SK-N-MC (cell line): ENCODE results near the gene ASCL2.

Experiments
- DNase-seq: peaks from one replicate; pipeline ENCODE4 v3.0.0-alpha.2; 2011; ENCODE audit warnings: low read depth, low spot score
- H3K27ac ChIP-seq: fragments of 200-600 bp; sonication (generic); 2 replicates; pipeline ENCODE4 v1.5.1; 2016; ENCODE audit warnings: mixed run types
- H3K36me3 ChIP-seq: fragments of 200-600 bp; sonication (generic); 2 replicates; pipeline ENCODE4 v1.6.1; 2017; ENCODE audit warnings: antibody characterized with exemption, low read length, mixed read lengths; ENCODE audit not compliant: insufficient read depth
- H3K4me3 ChIP-seq: fragments of 200-600 bp; sonication (generic); 2 replicates; pipeline ENCODE4 v1.5.1; 2016
- H3K9ac ChIP-seq: fragments of 200-600 bp; sonication (generic); 2 replicates; pipeline ENCODE4 v1.8.0; 2017; ENCODE audit warnings: mixed run types, mixed read lengths; ENCODE audit not compliant: insufficient read length
- H3K9me3 ChIP-seq: fragments of 200-600 bp; sonication (generic); 2 replicates; pipeline ENCODE4 v1.6.1; 2017; ENCODE audit warnings: low read depth, mild to moderate bottlenecking, antibody characterized with exemption, low read length, moderate library complexity, mixed read lengths
- EZH2 ChIP-seq: fragments of 200-600 bp; sonication (generic); IDR thresholded peaks from one replicate; pipeline ENCODE4 v1.6.1; 2017; ENCODE audit warnings: antibody characterized with exemption
- FOXP2 ChIP-seq: optimal IDR thresholded peaks from 2 replicates; pipeline ENCODE3; 2011; ENCODE audit warnings: mild to moderate bottlenecking, moderate library complexity; ENCODE audit not compliant: insufficient read depth; ENCODE audit errors: extremely low read length, control extremely low read depth
- POLR2AphosphoS5 ChIP-seq: IDR thresholded peaks from 2 replicates; pipeline ENCODE4 v1.6.1; 2012; ENCODE audit warnings: mild to moderate bottlenecking, low read depth, low read length, borderline replicate concordance

Gene ASCL2

DNA sequence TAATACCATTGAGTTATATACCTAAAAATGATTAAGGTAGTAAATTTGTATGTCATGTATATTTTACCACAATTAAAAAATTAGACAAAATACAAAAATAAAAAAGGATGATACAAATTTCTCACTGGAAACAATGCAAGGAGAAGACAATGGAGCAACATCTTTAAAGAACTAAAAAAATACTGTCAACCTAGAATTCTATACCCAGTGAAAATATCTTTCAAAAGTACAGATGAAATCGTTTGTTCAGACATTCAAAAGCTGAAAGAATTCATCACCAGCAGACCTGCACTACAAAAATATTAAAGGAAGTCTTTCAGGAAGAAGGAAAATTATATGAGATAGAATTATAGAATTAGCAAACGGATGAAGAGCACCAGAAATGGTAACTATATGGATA is 9.8 kb upstream of the ASCL2 start:
- H3K27ac ChIP-seq = no peak overlapping the region
- no peak overlapping the region for H3K4me3 ChIP-seq

DNA sequence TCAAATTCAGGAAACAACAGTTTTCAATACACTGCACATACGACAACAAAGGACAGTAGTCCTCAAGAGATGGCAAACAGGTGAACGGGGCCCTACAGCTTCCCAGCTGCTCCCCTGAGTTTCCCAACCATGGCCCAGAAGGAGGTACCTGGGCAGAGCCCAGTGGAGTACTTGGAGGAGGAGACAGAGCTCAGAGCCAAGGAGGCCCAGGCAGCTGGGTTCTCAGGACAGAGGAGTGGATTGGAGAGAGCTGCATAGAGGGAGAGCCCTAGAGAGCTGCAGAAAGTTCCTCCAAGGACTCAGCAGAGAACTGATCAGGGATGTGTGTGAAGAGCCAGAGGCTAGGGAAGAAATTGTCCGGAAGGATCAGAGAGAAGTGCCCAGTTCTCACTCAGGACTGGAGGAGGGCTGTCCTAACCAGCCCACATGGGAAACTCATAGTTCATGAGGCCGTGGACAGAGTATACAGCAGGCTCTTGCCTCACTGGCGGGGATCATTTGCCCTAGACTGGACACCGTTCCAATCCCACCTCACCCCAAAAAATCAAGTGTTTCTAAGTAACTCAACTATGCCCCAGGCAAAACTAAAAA is 7.6 kb upstream of the ASCL2 start:
- H3K36me3 ChIP-seq = no peaks in the 10 kb centered on the region
- TF ChIP-seq FOXP2 = no peak
- no peak for TF ChIP-seq EZH2
- TF ChIP-seq POLR2AphosphoS5 = no peak
- H3K27ac ChIP-seq = no peak overlapping the region
- DNase-seq = no peak
- no peak overlapping the region for H3K9ac ChIP-seq
- no peak overlapping the region for H3K4me3 ChIP-seq
- H3K9me3 ChIP-seq = no peaks in the 10 kb centered on the region

More for the DNA sequence above, 9.8 kb upstream of the ASCL2 start:
- no peak for TF ChIP-seq POLR2AphosphoS5
- no peak for TF ChIP-seq FOXP2
- TF ChIP-seq EZH2 = no peak
- Histone ChIP-seq H3K9ac (no peak overlapping the region), H3K36me3 (no peaks in the 10 kb centered on the region), H3K9me3 (no peaks in the 10 kb centered on the region)
- no peak for DNase-seq

DNA sequence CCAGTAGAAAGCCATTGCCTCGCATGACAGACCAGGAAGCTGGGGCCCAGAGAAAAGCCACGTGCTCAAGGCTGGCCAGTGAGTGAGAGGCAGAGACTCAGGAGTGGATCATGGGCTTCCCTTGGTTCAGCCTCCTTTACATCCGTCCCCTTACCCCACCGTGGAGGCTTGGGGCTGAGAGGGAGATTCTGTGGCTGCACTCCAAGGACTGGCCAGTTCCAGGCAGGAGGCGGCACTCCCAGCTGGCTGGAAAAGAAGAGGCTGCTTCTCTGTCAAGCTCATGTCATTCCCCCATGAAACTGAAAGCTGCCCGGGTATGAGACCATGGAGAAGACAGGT is 6.6 kb upstream of the ASCL2 start:
- no peak overlapping the region for H3K9ac ChIP-seq
- H3K27ac ChIP-seq = no peak overlapping the region
- no peak for TF ChIP-seq POLR2AphosphoS5
- TF ChIP-seq EZH2 = no peak
- TF ChIP-seq FOXP2 = no peak
- no peaks in the 10 kb centered on the region for H3K36me3 ChIP-seq
- no peak for DNase-seq
- H3K9me3 ChIP-seq = no peaks in the 10 kb centered on the region
- H3K4me3 ChIP-seq = no peak overlapping the region

DNA sequence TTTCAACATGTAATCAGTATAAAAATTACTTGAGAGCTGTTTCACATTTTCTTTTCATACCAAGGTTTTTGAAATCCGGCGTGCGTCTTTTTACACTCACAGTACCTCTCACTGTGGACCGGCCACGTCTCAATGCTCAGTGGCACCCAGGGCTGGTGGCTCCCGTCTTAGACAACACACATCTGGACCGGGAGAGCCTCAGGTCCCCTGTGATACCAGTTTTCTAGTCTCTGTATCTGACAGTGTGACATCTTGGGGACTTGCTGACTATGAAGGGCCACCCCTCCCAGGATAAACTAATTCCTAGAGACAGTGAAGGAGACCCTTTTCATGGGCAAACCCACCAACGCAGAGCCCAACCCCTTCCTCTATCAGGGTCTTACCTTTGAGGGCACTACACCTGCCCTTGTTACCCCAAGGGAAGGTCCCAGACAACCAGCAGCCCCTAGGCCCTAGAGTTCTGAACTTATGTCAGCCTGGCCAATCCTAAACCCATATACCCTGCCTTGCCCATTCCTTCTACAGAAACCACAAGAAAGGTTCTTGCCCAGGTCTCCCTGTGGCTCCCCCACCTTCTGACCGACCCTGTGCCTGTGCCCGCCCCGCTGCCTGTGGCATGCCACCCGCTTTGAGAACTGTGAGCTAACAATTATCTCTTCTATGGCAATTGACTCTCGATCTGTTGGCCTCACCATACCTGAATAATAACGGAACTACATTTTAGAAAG is 6.1 kb upstream of the ASCL2 start:
- Histone ChIP-seq H3K36me3 (no peaks in the 10 kb centered on the region), H3K4me3 (no peak overlapping the region), H3K27ac (no peak overlapping the region), H3K9me3 (no peaks in the 10 kb centered on the region), H3K9ac (no peak overlapping the region)
- no peak for TF ChIP-seq EZH2
- DNase-seq = no peak

DNA sequence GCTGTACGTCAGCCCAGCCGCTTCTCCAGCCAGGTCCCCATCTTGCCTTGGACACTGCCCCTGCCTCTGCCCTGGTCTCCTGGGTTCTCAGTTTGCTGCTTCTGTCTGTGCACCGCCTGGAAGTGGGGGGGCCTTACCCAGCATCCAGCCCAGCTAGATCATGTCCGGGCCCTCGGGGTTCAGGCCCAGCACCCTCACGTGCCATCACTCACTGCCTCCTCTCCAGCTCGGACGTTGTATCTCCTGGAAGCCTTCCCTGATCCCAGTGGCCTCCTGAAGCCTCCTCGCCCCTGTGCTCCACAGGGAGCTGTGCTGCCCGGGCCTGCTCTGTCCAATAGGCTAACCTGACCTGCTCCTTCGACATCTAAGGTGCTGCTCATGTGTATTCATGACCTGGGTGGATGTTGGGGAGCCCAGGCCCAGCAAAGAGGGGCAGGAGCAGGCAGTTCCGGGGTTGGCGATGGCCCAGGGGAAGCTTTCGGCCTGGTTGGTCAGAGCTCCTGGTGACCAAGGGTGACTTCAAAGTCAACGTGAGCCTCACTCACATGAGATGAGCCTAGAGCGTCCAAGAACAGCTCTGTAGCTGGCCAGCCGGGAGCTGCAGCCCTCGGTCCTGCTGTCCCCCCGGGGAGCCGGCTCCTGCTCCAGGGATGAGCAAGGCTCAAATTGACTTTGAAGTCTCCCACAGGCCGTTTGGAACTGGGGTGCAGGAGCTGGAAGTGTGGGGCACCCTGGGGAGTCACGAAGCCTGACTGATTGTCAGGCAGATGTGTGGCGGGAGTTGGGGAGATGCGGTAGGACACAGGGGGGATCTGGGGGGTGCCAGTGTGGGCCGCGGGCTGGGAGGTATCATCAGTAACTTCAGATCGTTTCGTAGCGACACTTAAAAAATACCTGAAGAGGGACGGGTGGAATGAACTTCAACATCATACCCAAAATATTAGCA is 5.2 kb upstream of the ASCL2 start:
- H3K9me3 ChIP-seq = no peaks in the 10 kb centered on the region
- H3K36me3 ChIP-seq = no peaks in the 10 kb centered on the region
- no peak for DNase-seq
- no peak overlapping the region for H3K9ac ChIP-seq
- no peak for TF ChIP-seq EZH2
- H3K27ac ChIP-seq = no peak overlapping the region
- no peak overlapping the region for H3K4me3 ChIP-seq

DNA sequence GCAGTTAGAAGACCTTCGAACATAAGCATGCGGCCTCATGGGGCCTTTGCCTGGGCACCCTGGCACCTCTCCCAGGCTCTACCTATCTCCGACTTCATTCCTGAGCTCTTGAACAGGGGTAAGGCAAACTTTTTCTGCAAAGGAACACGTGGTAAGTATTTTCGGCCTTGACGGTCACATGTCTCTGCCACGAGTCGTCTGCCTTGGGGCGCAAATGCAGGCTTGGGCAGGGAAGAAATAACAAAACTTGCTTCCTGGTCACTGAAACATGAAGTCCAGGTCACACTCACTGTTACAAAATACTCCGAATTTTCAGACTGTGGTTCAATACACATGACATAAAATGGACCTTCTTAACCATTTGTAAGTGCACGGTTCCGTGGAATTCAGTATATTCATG is 3.4 kb upstream of the ASCL2 start:
- Histone ChIP-seq H3K36me3 (no peaks in the 10 kb centered on the region), H3K9me3 (no peaks in the 10 kb centered on the region), H3K9ac (no peak overlapping the region), H3K27ac (no peak overlapping the region), H3K4me3 (no peak overlapping the region)
- TF ChIP-seq EZH2 = no peak
- TF ChIP-seq FOXP2 = no peak
- no peak for TF ChIP-seq POLR2AphosphoS5
- DNase-seq = no peak

DNA sequence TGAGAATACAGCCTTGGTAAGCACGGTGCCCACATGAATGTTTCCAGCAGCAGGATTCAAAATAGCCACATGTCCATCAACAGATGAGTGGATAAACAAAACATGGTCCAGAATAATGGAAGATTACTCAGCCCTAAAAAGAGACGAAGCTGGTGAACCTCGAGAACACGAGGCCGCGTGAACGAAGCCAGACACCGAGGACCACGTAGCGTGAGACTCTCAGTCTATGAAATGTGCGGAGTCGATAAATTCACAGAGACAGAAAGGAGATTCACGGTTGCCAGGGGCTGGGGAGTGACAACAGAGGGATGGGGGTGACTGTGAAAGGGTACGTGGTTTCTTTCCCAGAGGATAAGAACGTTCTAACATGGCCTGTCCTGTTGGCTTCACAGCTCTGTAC is 2.9 kb upstream of the ASCL2 start:
- Histone ChIP-seq H3K27ac (no peak overlapping the region), H3K4me3 (no peak overlapping the region), H3K9ac (no peak overlapping the region), H3K9me3 (no peaks in the 10 kb centered on the region), H3K36me3 (no peaks in the 10 kb centered on the region)
- no peak for TF ChIP-seq EZH2
- no peak for TF ChIP-seq FOXP2
- TF ChIP-seq POLR2AphosphoS5 = no peak
- no peak for DNase-seq

DNA sequence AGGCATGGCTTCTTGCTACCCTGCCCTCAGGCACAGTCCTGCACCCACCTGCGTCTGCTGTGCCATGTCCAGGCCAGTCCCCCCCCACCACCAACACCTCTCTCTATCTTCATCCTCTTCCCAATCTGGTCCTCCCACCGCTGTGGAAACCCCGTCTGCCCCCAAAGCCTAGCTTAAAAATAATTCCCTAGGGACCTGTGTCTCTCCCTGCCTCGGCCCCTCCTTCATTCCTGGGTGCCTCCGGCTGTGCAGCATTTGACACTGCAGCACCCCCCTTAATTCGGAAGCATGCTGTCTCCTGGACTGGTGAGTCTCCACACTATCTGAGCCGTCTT is 2.5 kb upstream of the ASCL2 start:
- H3K9me3 ChIP-seq = no peaks in the 10 kb centered on the region
- DNase-seq = no peak
- no peak overlapping the region for H3K27ac ChIP-seq
- TF ChIP-seq FOXP2 (no peak), POLR2AphosphoS5 (no peak), EZH2 (no peak)
- H3K4me3 ChIP-seq = no peak overlapping the region
- no peaks in the 10 kb centered on the region for H3K36me3 ChIP-seq
- H3K9ac ChIP-seq = no peak overlapping the region
